HG03565 (cell line): ENCODE results near the gene ZNF566.
"Not testable (repeated sequence)": the region's sequence is repeated elsewhere in the genome, so short reads cannot be mapped to it uniquely, and the experiment has no call there.

ENCODE experiments used
- ATAC-seq: cut with Tn5 transposase; IDR thresholded peaks from one replicate; pipeline ENCODE4 v1.9.1; 2021; ENCODE audit warnings: mild to moderate bottlenecking, moderate library complexity; ENCODE audit not compliant: unreplicated experiment

Gene ZNF566

GRCh38 chr19:36489118-36489919, at the start of gene ZNF566:
ZNF566 (minus strand) TSS chr19:36489561; CDS start chr19:36476557, 13,004 bp downstream.
- peak; percentile 71 for ATAC-seq

DNA sequence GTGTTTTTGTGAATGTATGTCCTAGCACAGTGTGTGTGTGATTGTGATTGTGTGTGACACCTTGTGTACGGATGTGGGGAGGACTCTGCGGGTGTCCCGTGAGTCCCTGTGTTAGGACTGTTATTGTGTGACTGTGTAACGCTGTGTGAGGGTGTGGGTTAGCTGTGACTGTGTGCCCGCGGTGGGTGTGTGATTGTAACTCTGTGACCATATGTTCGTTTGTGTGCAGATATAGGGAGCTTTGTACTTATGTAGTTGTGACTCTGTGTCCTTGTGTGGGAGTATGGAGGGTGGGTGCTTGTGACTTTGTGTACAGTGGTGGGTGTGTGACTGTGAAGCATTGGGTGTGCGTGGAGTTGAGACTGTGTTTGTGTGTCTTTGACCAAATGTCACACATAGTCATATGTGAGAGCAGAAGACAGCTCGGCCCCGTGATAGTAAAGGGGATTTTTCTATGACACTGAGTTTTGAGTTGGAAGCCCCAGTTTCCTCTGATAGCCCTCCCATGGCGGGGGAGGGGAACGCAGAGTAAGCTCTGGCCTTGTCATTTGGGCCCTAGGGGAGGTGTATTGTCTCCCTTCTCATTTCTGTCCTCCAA, 39.7 kb upstream of the ZNF566 start:
- peak; percentile 16 for ATAC-seq

DNA sequence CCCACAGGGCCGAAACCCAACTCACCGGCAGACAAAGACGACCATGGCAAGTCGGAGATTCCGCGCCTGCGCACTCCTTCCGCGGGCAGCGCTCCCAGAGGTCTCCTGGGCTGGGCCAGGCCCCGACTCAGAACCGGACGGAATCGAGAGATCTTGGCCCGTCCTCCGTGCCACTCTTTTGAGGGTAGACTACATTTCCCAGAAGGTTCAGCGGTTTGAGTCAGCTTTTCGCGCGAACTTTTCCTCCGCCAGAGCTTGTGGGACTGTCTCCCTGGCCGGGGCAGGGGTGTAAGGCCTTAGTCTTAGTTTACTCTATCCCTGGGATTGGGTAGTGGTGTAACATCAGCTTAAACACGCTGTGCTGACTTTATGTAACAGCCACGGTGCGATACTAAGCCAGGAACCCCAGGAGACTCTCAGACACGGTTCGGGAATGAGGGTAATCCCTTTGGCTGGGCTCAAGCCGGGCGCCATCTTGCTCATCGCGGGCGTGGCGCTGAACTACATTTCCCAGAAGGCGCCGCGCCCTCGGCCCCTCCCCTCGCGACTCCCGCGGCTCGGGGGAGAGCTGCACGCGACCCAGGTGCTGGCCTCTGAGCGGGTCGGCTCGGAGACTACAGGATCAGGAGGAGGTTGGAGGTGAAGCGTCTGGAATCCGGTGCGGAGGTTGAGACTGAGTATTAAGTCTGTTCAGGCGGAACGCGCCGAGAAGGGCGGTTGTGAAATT, 39.0 kb upstream of the ZNF566 start, which contains the start of gene ZNF260:
TSS of gene ZNF260 (minus strand) at position 78 of the 727 bp plus-strand sequence. CDS start 13,033 bp downstream, outside the sequence.
- ATAC-seq: peak; percentile 70

- ATAC-seq: no peak
These were observed 38.5 kb upstream of the ZNF566 start for GRCh38 chr19:36527873-36528193.

- no peak for ATAC-seq
These were observed 38.0 kb upstream of the ZNF566 start for GRCh38 chr19:36527341-36527740.

DNA sequence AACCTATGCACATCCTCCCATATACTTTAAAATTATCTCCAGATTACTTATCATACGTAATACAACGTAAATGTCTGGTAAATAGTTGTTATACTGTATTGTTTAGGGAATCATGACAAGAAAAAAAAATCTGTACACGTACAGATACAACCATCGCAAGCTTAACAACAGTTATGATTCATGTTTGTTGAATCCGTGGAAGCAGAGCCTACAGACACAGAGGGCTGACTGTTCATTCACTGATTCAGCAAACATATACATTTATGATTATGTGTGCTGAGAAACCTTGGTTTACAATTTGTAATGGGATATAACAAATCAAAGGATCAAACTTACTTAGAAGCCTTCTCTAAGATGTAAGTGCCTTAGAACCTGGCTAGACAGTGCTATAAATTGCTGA, 37.2 kb upstream of the ZNF566 start:
- no peak for ATAC-seq

DNA sequence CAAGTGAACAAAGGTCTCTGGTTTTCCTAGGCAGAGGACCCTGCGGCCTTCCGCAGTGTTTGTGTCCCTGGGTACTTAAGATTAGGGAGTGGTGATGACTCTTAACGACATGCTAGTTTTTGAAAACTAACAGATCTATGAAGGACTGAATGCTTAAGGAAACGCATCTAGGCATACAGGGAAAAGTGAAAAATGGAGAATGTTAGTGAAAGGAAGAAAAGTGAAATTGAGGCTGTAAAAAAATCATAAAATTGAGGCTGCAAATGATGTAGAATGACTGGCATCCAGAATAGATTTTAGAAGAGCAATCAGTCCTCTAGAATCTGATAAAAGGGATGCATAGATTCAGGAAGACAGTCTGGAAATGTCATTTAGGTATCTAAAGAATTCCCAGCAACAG, 35.3 kb upstream of the ZNF566 start:
- no peak for ATAC-seq

DNA sequence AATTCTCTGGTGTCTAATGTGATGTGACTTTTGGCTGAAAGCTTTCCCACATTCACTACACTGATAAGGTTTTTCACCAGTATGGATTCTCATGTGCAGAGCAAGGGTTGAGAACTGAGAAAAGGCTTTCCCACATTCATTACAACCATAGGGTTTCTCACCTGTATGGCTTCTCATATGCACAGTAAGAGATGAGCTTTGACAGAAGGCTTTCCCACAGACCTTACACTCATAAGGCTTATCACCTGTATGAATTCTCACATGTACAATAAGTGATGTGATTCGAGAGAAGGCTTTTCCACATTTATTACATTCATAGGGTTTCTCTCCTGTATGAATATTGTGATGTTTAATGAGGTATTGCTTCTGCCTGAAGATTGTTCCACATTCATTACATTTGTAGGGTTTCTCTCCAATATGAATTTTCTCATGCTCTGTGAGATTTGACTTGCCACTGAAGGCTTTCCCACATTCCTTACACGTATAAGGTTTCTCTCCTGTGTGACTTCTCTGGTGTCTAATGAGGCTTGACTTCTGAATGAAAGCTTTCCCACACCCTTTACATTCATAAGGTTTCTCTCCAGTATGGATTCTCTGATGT, 24.8 kb upstream of the ZNF566 start:
- ATAC-seq: no peak

GRCh38 chr19:36508325-36508724, 19.0 kb upstream of the ZNF566 start:
- ATAC-seq: no peak

DNA sequence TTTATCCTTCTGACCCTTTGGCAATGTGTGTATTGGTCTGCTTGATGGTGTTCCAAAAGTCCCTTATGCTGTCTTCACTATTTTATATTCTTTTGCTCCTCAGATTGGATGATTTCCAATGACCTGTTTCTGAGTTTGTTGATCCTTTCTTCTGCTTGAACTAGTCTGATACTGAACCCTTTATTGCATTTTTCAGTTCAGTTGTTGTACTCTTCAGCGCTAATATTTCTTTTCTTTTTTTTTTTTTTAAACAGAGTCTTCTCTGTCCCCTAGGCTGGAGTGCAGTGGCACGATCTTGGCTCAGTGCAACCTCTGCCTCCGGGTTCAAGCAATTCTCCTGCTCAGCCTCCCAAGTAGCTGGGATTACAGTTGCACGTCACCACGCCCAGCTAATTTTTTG, 12.6 kb upstream of the ZNF566 start:
- no peak for ATAC-seq

DNA sequence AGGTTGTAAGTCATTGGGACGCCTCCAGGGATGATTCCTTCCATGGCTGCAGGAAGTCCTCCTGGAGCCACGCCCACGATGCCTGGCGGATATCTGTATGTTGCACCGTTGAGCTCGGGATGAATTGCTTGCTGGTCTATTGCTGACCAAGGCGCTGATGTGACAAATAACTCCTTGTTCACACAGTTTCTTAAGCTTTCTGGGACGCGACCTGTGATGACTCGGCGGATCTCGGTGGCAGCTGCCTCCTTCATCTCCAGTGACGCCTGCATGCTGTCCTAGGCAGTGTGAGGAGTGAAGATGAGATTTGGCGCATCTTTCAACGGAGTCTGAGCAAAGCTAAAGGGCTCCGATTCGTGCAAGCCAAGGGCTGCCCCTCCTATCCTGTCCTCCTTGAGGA, 7.6 kb upstream of the ZNF566 start:
- no peak for ATAC-seq

DNA sequence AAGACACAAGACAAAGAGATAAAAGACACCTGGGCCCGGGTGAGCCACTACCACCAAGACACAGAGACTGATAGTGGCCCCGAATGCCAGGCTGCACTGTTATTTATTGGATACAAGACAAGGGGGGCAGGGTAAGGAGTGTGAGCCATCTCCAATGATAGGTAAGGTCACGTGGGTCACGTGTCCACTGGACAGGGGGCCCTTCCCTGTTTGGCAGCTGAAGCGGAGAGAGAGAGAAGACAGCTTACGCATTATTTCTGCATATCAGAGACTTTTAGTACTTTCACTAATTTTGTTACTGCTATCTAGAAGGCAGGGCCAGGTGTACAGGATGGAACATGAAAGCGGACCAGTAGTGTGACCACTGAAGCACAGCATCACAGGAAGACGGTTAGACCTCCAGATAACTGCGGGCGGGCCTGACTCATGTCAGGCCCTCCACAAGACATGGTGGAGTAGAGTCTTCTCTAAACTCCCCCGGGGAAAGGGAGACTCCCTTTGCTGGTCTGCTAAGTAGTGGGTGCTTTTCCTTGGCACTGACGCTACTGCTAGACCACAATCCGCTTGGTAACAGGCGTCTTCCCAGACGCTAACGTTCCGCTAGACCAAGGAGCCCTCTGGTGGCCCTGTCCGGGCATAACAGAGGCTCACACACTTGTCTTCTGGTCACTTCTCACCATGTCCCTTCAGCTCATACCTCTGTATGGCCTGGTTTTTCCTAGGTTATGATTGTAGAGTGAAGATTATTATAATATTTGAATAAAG, 3.5 kb upstream of the ZNF566 start:
- ATAC-seq: not testable (repeated sequence)

- not testable (repeated sequence) for ATAC-seq
These were observed 1.5 kb upstream of the ZNF566 start for GRCh38 chr19:36490846-36491245.

DNA sequence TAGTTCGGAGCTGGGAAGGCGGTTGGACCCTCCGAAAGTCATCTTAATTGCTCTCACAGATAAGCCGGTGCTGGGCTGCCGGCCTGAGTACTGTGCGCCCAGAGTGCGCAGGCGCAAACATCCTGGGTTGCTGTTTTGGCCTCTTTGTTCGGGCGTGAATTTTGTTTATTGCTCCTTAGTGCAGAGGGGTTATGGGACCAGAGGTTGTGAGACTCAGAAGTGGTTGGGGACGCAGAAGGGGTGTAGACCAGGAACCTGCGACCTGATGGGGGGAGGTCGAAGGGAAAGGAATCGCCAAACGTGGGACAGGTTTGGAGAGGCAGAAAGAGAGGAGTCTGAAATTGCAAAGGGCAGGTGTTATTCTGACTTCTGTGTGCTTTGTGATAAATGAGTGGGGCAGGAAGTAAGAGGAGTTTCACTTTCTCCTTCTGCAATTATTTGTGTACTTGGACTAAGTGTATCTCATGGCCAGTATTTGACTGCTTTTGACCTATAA, 607 bp upstream of the ZNF566 start:
- ATAC-seq: peak; percentile 43

DNA sequence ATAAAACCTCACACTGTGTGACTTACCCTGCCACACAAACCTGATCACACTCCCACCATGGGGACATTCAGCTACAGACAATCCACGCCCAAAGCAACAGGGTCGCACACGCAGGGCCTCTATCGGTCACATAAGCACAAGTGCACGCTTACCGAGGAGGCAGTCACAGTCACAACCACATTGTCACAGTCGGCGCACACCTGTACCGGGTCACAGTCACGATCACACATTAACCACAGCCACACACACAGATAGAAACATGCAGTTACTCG, 579 bp downstream of the ZNF566 start:
- ATAC-seq: peak; percentile 15

DNA sequence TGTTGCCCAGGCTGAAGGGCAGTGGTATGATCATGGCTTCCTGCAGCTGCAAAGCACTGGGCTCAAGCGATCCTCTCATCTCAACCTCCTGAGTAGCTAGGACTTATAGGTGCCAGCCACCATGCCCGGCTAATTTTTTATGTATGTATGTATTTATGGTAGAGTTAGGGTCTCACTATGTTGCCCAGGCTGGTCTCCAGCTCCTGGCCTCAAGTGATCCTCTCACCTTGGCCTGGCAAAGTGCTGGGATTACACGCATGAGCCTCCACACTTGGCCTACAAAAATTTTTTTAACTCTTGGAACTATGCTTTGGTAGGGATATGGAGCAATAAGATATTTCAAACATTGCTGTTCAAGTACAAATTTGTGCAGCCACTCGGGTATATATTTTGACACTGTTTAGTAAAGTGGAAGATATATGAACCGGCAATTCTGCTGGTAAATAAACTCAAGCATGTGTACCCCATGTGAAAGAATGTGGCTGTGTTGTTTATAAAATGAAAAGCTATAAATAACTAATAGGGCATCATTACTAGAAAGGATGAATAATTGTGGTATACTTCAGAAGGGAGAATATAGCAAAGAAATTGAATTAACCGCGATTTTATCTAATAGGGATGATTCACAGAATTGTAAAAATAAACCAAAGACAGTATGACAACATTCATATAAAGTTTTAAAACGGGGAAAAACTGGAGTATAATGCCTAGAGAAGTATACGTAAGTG, 1.1 kb downstream of the ZNF566 start:
- ATAC-seq: no peak

GRCh38 chr19:36483653-36484052, 5.7 kb downstream of the ZNF566 start:
- no peak for ATAC-seq

GRCh38 chr19:36482876-36483275, 6.5 kb downstream of the ZNF566 start:
- no peak for ATAC-seq

DNA sequence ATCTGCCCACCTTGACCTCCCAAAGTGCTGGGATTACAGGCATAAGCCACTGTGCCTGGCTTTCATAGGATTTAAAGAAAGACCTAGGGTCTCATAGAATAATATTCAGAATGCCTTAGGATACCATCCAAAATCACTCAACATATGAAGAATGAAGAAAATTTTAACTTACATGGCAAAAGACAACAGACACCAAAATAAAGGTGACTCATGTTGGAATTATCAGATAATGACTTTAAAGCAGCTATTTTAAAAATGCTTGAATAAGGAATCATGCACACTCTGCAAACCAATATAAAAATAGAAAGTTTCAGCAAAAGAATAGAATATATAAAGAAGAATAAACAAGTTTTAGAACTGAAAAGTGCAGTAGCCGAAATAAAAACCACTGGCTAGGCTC, 29.3 kb downstream of the ZNF566 start:
- no peak for ATAC-seq

DNA sequence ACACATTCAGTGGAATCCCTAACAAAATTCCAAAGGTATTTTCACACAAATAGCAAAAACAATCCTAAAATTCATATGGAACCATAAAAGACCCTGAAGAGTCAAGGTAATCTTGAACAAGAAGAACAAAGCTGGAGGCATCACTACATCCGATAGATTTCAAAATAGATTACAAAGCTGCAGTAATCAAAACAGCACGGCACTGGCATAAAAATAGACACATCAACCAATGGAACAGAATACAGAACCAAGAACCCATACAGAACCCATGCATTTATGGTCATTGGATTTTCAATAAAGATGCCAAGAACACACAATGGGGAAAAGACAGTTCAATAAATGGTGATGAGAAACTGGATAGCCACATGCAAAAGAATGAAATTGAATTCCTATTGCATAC, 32.5 kb downstream of the ZNF566 start:
- ATAC-seq: no peak
